Sigmoid colon (tissue), 7 donors: ENCODE measurements around the gene SPATA24. TPM values are rescaled to one million over a fixed set of nuclear protein-coding genes. Genes with fewer than 3 reads are reported as not detected.

Source experiments
- DNase-seq: peaks from one replicate; pipeline ENCODE4 v3.0.0-alpha.2; 2019
- H3K27ac ChIP-seq, 4 donors: fragments of 200-600 bp; sonication (generic); one replicate each; pipeline ENCODE4 v1.5.1; 2016 to 2019; ENCODE audit warnings: mild to moderate bottlenecking in 1 of 4
- H3K27me3 ChIP-seq, 3 donors: fragments of 200-600 bp; sonication (generic); one replicate each; pipeline ENCODE4 v1.5.1; 2019; ENCODE audit warnings: mild to moderate bottlenecking in 1 of 3
- H3K36me3 ChIP-seq, 4 donors: fragments of 200-600 bp; sonication (generic); one replicate each; pipeline ENCODE4 v1.5.1; 2016 to 2019
- H3K4me1 ChIP-seq, 4 donors: fragments of 200-600 bp; sonication (generic); one replicate each; pipeline ENCODE4 v1.5.1; 2017 to 2019
- H3K4me3 ChIP-seq, 4 donors: fragments of 200-600 bp; sonication (generic); one replicate each; pipeline ENCODE4 v1.5.1; 2017 to 2019; ENCODE audit warnings: mild to moderate bottlenecking in 2 of 4, moderate library complexity in 1 of 4
- H3K9me3 ChIP-seq, 4 donors: fragments of 200-600 bp in 3 of 4; sonication (generic) in 3 of 4; one replicate each; pipeline versions ENCODE4 v1.5.1 to v1.6.1; 2013 to 2019
- EP300 ChIP-seq, 4 donors: sonication (generic); formaldehyde crosslinking; IDR thresholded peaks; one replicate each; pipeline ENCODE4 v1.6.1; 2017; ENCODE audit warnings: antibody characterized with exemption in 4 of 4
- POLR2A ChIP-seq, 2 donors: fragments of 450-650 bp; IDR thresholded peaks; one replicate each; pipeline ENCODE4 v1.6.1; 2016; ENCODE audit warnings: antibody characterized with exemption in 2 of 2, mild to moderate bottlenecking in 2 of 2, moderate library complexity in 2 of 2
- POLR2AphosphoS5 ChIP-seq, 4 donors: sonication (generic); formaldehyde crosslinking; IDR thresholded peaks; one replicate each; pipeline ENCODE4 v1.6.1; 2017; ENCODE audit warnings: antibody characterized with exemption in 4 of 4
- WGBS, 2 donors: extraction: QIAGEN DNeasy Blood & Tissue Kit; methylation state at CpG; one replicate each; pipeline ENCODE4 v1.1.7; 2013; 5-methylcytosine and 5-hydroxymethylcytosine counted together
- intact Hi-C: fragments of 100-400 bp; cut with DNase I; formaldehyde crosslinking; loops from one replicate; pipeline ENCODE4 v1.15.1; 2023
- polyA plus RNA-seq, 3 donors: library from polyadenylated mRNA; stranded (reverse); fragments of 200-250 nt; gene quantifications; one replicate each; pipeline ENCODE4 v1.2.3, GENCODE V29; 2013
- total RNA-seq, 4 donors: library from RNA; depleted of rRNA; stranded (reverse); fragments of >200 nt; gene quantifications; one replicate each; pipeline ENCODE4 v1.1.0, GENCODE V29; 2016
- TF ChIP-seq, protein P1 (sequence below), 4 experiments: fragments of 450-650 bp in 3 of 4; fragments of 200-600 bp in 1 of 4; IDR thresholded peaks; one replicate each; pipeline ENCODE4 v1.5.1; 2016 to 2019; ENCODE audit warnings: antibody characterized with exemption in 4 of 4, mild to moderate bottlenecking in 3 of 4, moderate library complexity in 2 of 4
- donor health status: healthy with polysubstance abuse.
- donor health status: Bipolar disorder and iron deficiency.
- donor health status: healthy.

Gene SPATA24
- total and polyA plus RNA-seq, 7 donors: 1.4 to 9.0 (median 7.3) TPM

DNA sequence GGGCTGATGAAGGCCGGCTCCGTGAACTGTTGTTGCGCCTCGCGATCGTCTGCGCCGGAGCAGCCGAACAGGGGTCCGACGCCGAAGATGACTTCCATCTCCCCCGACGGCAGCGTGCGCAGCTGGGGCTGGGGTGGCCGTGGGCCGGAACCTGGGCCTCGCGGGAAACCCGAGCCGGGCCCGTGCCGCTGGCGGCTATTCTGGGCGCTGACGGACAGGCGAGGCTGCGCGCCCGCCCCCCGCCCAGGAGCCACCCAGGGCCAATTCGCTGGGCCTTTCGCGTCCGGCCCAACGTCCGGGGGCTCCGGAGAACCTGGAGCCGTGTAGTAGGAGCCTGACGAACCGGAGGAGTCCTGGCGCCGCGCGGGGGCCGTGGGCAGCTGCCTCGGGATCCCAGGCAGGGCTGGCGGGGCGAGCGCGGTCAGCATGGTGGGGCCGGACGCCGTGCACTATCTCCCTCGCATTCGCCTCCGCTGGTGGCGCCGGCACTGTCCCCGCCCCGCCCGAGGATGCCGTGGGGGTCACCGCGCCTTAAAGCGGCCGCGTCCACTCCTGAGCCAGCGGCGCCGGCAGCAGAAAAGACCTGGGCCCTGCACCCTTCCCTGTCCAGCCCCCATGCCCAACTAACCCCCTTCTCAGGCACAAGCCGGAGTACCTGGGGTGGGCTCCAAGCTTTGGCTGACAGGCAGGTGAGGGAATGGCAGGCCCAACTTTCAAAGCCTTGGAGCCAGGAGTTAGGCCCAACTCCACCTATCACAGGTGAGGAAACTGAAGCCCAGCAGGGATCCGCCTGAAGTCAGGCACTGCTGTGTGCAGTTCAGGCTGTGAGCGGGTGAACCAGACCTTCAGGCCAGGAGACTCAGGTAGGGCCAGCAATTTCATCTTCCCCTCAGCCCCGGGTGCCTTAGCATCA is 9.0 kb downstream of the SPATA24 start, which contains the start of gene PROB1:
Gene PROB1, minus strand, starts transcription at position 451 of the 913 bp plus-strand sequence. Its CDS starts 23 bp downstream, at position 428.
- peaks cover 0 to 35% (median 32%) of the 10 kb centered on the region in 4 donors for H3K4me1 ChIP-seq
- H3K9me3 ChIP-seq: no peaks in the 10 kb centered on the region
- no peak for DNase-seq
- no peaks in the 10 kb centered on the region for H3K36me3 ChIP-seq
- H3K27me3 ChIP-seq: peaks cover 29 to 50% (median 39%) of the 10 kb centered on the region in 3 donors
- 57 to 67% methylated on average over 76 of the region's 76 CpGs for whole genome bisulfite sequencing, 2 donors
- peak within 1 kb of the TSS; percentile 7 to 45 (median 38) for H3K4me3 ChIP-seq
- TF ChIP-seq, protein P1, sequence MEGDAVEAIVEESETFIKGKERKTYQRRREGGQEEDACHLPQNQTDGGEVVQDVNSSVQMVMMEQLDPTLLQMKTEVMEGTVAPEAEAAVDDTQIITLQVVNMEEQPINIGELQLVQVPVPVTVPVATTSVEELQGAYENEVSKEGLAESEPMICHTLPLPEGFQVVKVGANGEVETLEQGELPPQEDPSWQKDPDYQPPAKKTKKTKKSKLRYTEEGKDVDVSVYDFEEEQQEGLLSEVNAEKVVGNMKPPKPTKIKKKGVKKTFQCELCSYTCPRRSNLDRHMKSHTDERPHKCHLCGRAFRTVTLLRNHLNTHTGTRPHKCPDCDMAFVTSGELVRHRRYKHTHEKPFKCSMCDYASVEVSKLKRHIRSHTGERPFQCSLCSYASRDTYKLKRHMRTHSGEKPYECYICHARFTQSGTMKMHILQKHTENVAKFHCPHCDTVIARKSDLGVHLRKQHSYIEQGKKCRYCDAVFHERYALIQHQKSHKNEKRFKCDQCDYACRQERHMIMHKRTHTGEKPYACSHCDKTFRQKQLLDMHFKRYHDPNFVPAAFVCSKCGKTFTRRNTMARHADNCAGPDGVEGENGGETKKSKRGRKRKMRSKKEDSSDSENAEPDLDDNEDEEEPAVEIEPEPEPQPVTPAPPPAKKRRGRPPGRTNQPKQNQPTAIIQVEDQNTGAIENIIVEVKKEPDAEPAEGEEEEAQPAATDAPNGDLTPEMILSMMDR (IDR thresholded peaks at IDR 0.05): no peak
- intact Hi-C loops: no loop called here
- peak within 1 kb of the TSS in 2 of 4 donors; percentile 16 to 81 for H3K27ac ChIP-seq

DNA sequence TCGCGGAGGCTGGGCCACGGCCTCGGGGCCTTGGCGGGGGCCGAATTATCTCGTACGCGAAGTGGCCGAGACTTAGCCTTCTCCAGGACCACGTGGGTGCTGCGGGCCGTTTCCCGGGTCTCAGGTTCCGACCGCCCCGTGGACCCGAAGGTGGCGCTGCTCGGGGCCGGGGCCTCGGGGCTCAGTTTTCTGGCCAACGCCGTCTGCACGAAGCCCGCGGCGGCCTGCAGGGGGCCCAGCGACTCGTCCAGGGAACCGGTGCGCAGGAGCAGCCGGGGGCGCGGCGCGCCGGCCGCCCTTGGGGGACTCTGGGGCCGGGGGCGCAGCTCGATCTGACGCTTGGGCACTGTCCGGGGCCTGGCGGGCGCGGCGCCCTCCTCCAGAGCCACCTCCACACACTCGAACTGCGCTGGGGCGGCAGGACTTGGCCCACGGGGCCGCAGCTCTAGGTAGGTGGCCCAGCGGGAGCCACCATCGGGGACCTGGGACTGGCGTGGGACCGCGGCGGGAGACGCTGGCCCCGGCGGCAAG is 9.7 kb downstream of the SPATA24 start:
- no peaks in the 10 kb centered on the region for H3K9me3 ChIP-seq
- no peaks in the 10 kb centered on the region for H3K36me3 ChIP-seq
- H3K4me1 ChIP-seq: peaks cover 0 to 35% (median 32%) of the 10 kb centered on the region in 4 donors
- no peak for TF ChIP-seq POLR2A (IDR thresholded peaks at IDR 0.05)
- TF ChIP-seq POLR2AphosphoS5 (IDR thresholded peaks at IDR 0.05): no peak
- TF ChIP-seq EP300 (IDR thresholded peaks at IDR 0.05): no peak
- TF ChIP-seq, protein P1 (IDR thresholded peaks at IDR 0.05): peak in 2 of 4 experiments; percentile 7 to 37
- peak overlapping the region; percentile 7 to 45 (median 38) for H3K4me3 ChIP-seq
- DNase-seq: no peak
- 6 to 24% methylated on average over 62 of the region's 62 CpGs for WGBS, 2 donors
- H3K27me3 ChIP-seq: peaks cover 29 to 50% (median 39%) of the 10 kb centered on the region in 3 donors
- H3K27ac ChIP-seq: peak overlapping the region in 2 of 4 donors; percentile 16 to 81
- intact Hi-C loops: no loop called here

DNA sequence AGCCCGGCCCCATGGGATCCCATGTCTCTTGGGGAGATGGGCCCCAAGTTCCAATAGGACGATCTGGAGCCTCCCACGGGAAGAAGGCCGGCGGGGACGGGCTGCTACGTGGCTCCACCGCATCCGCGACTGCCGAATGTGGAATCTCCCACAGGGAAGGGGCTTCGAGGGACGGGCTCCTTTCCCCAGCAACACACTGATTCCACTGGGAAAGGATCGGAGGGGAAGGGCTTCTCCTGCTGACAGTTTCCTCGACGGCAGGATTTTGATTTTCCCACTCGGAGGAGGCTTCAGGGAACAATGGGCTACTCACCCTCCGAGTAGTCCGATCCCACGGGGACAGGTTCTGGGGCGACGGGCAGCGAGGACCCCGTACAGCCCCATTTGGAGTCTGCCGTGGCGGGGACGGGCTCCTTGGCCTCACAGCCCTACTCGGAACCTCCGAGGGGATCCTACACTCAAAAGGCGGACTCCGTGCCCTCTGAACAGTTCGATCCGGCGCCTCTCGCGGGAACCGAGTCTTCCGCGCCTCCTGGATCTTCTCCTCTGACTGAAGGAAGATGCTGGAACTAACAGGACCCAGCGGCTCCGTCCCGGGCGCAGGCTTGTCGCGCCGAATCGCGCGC is 10.3 kb downstream of the SPATA24 start:
- Histone ChIP-seq H3K9me3 (no peaks in the 10 kb centered on the region), H3K4me3 (peak overlapping the region in 3 of 4 donors; percentile 38 to 45 (median 39)), H3K4me1 (peaks cover 0 to 35% (median 32%) of the 10 kb centered on the region in 4 donors), H3K36me3 (no peaks in the 10 kb centered on the region), H3K27ac (peak overlapping the region in 1 of 4 donors; percentile 81), H3K27me3 (peaks cover 29 to 50% (median 39%) of the 10 kb centered on the region in 3 donors)
- TF ChIP-seq POLR2AphosphoS5 (IDR thresholded peaks at IDR 0.05) (no peak), POLR2A (IDR thresholded peaks at IDR 0.05) (no peak), EP300 (IDR thresholded peaks at IDR 0.05) (no peak)
- TF ChIP-seq, protein P1 (IDR thresholded peaks at IDR 0.05): no peak
- WGBS, 2 donors: 8 to 18% methylated on average over 49 of the region's 49 CpGs
- DNase-seq: no peak
- intact Hi-C loops: no loop called here

DNA sequence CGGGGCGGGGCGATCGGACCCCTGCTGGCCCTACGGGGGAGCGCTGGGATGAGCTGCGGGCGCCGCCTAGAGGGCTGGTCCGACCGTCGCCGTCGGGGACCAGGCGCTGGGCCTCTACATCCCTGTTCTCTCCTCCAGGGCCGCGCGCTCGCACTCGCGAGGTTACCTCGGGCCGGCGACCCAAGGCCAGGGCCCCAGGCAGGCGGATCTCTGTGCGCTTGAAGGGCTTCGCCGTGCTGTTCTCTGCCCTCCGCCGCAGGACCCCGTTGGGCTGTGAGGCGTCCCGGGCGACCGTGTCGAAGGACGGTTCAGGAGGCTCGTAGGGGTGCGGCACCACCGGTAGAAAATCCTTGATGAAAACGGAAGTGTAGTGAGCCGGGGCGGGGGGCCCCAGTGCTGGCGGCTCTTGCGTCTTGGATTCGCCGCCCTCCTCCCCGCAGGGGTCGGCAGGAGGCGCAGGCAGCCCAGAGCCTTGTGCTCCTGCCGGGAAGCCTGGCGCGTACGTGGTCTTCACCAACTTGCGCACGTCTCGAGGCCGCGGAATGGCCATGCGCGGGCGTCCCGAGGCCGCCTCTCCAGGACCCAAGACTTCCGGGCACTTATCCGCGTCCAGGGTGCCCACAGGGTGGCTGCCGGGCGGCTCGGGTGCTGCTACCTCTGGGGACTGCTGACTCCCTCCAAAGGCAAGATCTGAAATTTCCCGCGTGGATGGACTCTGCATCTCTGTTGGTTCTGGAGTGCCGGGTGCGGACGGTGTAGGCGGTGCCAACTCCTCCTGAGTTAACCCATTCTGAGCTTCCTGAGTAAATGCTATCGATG is 11.0 kb downstream of the SPATA24 start:
- intact Hi-C loops: no loop called here

More for the DNA sequence above, 11.0 kb downstream of the SPATA24 start:
- WGBS, 2 donors: 1 to 2% methylated on average over 77 of the region's 77 CpGs
- Histone ChIP-seq H3K27ac (no peak overlapping the region), H3K36me3 (no peaks in the 10 kb centered on the region), H3K27me3 (peaks cover 29 to 50% (median 39%) of the 10 kb centered on the region in 3 donors), H3K4me1 (peaks cover 0 to 35% (median 32%) of the 10 kb centered on the region in 4 donors), H3K9me3 (no peaks in the 10 kb centered on the region), H3K4me3 (peak overlapping the region; percentile 7 to 45 (median 38))
- TF ChIP-seq, protein P1 (IDR thresholded peaks at IDR 0.05): peak in 2 of 4 experiments; percentile 32 to 44
- TF ChIP-seq EP300 (IDR thresholded peaks at IDR 0.05): no peak
- no peak for TF ChIP-seq POLR2AphosphoS5 (IDR thresholded peaks at IDR 0.05)
- TF ChIP-seq POLR2A (IDR thresholded peaks at IDR 0.05): no peak
- no peak for DNase-seq
